K562 (cell line): Measurements from ENCODE around the gene DUS1L. TPM values are rescaled to one million over a fixed set of nuclear protein-coding genes. Genes with fewer than 3 reads are reported as not detected.

Experiments used
- CBFA2T2 ChIP-seq: fragments of 450-650 bp; conservative IDR thresholded peaks from 2 replicates; pipeline ENCODE4 v1.6.1; 2017; ENCODE audit warnings: mild to moderate bottlenecking
- CBFA2T3 ChIP-seq: fragments of 450-650 bp; IDR thresholded peaks from 2 replicates; pipeline ENCODE4 v1.6.1; 2017
- CBX2 ChIP-seq: fragments of 200-600 bp; sonication (generic); IDR thresholded peaks from one replicate; pipeline ENCODE4 v1.6.1; 2012; ENCODE audit warnings: mild to moderate bottlenecking, low read length, inconsistent platforms; ENCODE audit not compliant: insufficient read depth, poor library complexity, severe bottlenecking
- CTBP1 ChIP-seq: fragments of 450-650 bp; IDR thresholded peaks from 2 replicates; pipeline ENCODE4 v1.6.1; 2016; ENCODE audit warnings: borderline replicate concordance
- DPF2 ChIP-seq: fragments of 450-650 bp; IDR thresholded peaks from 2 replicates; pipeline ENCODE4 v1.6.1; 2016
- EGR1 ChIP-seq: fragments of 450-650 bp; conservative IDR thresholded peaks from 2 replicates; pipeline ENCODE4 v1.6.1; 2017; ENCODE audit warnings: mild to moderate bottlenecking
- PATZ1 ChIP-seq: fragments of 250-450 bp; sonication (Bioruptor Pico); IDR thresholded peaks from 2 replicates; pipeline ENCODE4 v1.5.0; 2020; ENCODE audit warnings: mild to moderate bottlenecking, borderline replicate concordance
- PURB ChIP-seq: sonication (generic); formaldehyde crosslinking; IDR thresholded peaks from 2 replicates; pipeline ENCODE4 v1.9.0; 2021; ENCODE audit warnings: low read depth, mild to moderate bottlenecking, missing genetic modification reagents
- RAD21 ChIP-seq, 2 experiments: fragments of 250-450 bp in 1 of 2; fragments of 450-650 bp in 1 of 2; sonication (Bioruptor Pico) in 1 of 2; formaldehyde crosslinking in 1 of 2; IDR thresholded peaks in 1 of 2; conservative IDR thresholded peaks in 1 of 2; 2 replicates each; pipeline versions ENCODE4 v1.4.0 to v1.8.0; 2020 to 2022; ENCODE audit warnings: mild to moderate bottlenecking in 2 of 2, moderate library complexity in 1 of 2
- SIN3B ChIP-seq: fragments of 450-650 bp; IDR thresholded peaks from 2 replicates; pipeline ENCODE4 v1.6.1; 2017; ENCODE audit warnings: low read depth, mild to moderate bottlenecking, moderate library complexity
- SMAD2 ChIP-seq: fragments of 150-350 bp; IDR thresholded peaks from 2 replicates; pipeline ENCODE4 v1.6.1; 2014; ENCODE audit warnings: low read depth, mild to moderate bottlenecking, low read length
- SMC3 ChIP-seq: conservative IDR thresholded peaks from 2 replicates; pipeline ENCODE4 v1.6.1; 2011; ENCODE audit warnings: low read depth, low read length, improper control_type of control experiment; ENCODE audit not compliant: insufficient read depth
- SP1 ChIP-seq: sonication (generic); formaldehyde crosslinking; IDR thresholded peaks from 2 replicates; pipeline ENCODE4 v1.8.1; 2022; ENCODE audit warnings: mild to moderate bottlenecking, missing genetic modification reagents
- STAG1 ChIP-seq: sonication (generic); formaldehyde crosslinking; IDR thresholded peaks from 2 replicates; pipeline ENCODE4 v1.5.0; 2020; ENCODE audit warnings: missing genetic modification reagents, borderline replicate concordance
- TCF3 ChIP-seq: sonication (generic); formaldehyde crosslinking; IDR thresholded peaks from 2 replicates; pipeline ENCODE4 v1.4.0; 2020; ENCODE audit warnings: mild to moderate bottlenecking, missing genetic modification reagents
- ZFX ChIP-seq: sonication (generic); formaldehyde crosslinking; IDR thresholded peaks from 2 replicates; pipeline ENCODE4 v1.8.0; 2022; ENCODE audit warnings: mild to moderate bottlenecking, missing genetic modification reagents, moderate library complexity
- ZNF639 ChIP-seq, 2 experiments: fragments of 200-800 bp in 1 of 2; sonication (Bioruptor generic) in 1 of 2; sonication (generic) in 1 of 2; formaldehyde crosslinking in 1 of 2; IDR thresholded peaks in 1 of 2; conservative IDR thresholded peaks in 1 of 2; 2 replicates each; pipeline versions ENCODE4 v1.5.0 to v1.6.1; 2016 to 2020; ENCODE audit warnings: missing compliant biosample characterization in 1 of 2, missing genetic modification characterization in 1 of 2, missing genetic modification reagents in 1 of 2
- ZNF785 ChIP-seq: fragments of 250-450 bp; sonication (Bioruptor Pico); IDR thresholded peaks from 2 replicates; pipeline ENCODE4 v1.4.0; 2020; ENCODE audit warnings: mild to moderate bottlenecking
- polyA plus RNA-seq, 8 experiments: library from polyadenylated mRNA; depleted of rRNA in 4 of 8; stranded (reverse) in 5 of 8; unstranded in 3 of 8; fragments of >200 nt; fragmentation: Nextera tagmentation in 2 of 8; fragmentation: Illumina TruSeq in 1 of 8; extraction: Ambion mirVana in 2 of 8; extraction: Trizol in 1 of 8; gene quantifications; 2 replicates each; pipeline versions ENCODE4 v1.2.1 to v1.2.3, GENCODE V29; 2011 to 2014; ENCODE audit warnings: inconsistent platforms in 1 of 8, missing spikeins in 1 of 8
- total RNA-seq, 7 experiments: library from RNA; depleted of rRNA in 6 of 7; stranded (reverse); fragments of >200 nt in 6 of 7; fragmentation: Illumina TruSeq in 2 of 7; extraction: Trizol in 2 of 7; gene quantifications; 2 replicates each; pipeline versions ENCODE4 v1.2.1 to v1.2.3, GENCODE V29; 2011 to 2021; ENCODE audit warnings: low replicate concordance in 1 of 7
- TF ChIP-seq, protein P1 (sequence below): fragments of 450-650 bp; conservative IDR thresholded peaks from 2 replicates; pipeline ENCODE4 v1.6.1; 2016; ENCODE audit warnings: missing genetic modification characterization, low read depth, mild to moderate bottlenecking, missing compliant biosample characterization, moderate library complexity
- TF ChIP-seq, protein P2 (sequence below): fragments of 200-800 bp; sonication (Bioruptor generic); IDR thresholded peaks from 2 replicates; pipeline ENCODE4 v1.6.1; 2017; ENCODE audit warnings: missing genetic modification characterization, missing compliant biosample characterization

Gene DUS1L
- total and polyA plus RNA-seq, 9 of the 15 experiments (the other 6 are each of a cell fraction or from before 2014, with no cell fraction given) = 7.8 to 210 (median 83.9) TPM

GRCh38 chr17:82021107-82021899, 44.3 kb downstream of the DUS1L start (continued):
- TF ChIP-seq SIN3B (0 out of 2 replicates have a peak, but pooled peaks have one; percentile 13), ZNF639 (CRISPR knock-in tag; conservative IDR thresholded peaks at IDR 0.05 in 1 of 2, IDR thresholded peaks at IDR 0.05 in 1 of 2) (0 out of 4 replicates have a peak, but pooled peaks of 1 of the 2 experiments have one; percentile 17), RAD21 (CRISPR knock-in tag; conservative IDR thresholded peaks at IDR 0.05 in 1 of 2, IDR thresholded peaks at IDR 0.05 in 1 of 2) (peak; percentile 67 to 68), CBX2 (no peak), CTBP1 (peak; percentile 26; the same call in 1 of the 2 replicates), SMC3 (0 out of 2 replicates have a peak, but pooled peaks have one; percentile 17), PURB (CRISPR knock-in tag) (no peak), CBFA2T2 (0 out of 2 replicates have a peak, but pooled peaks have one; percentile 37), CBFA2T3 (peak; percentile 68; the same call in 1 of the 2 replicates), SP1 (CRISPR knock-in tag) (0 out of 2 replicates have a peak, but pooled peaks have one; percentile 38), ZFX (0 out of 2 replicates have a peak, but pooled peaks have one; percentile 16), DPF2 (0 out of 2 replicates have a peak, but pooled peaks have one; percentile 24), TCF3 (peak; percentile 53; the same call in 1 of the 2 replicates), EGR1 (peak; percentile 20), PATZ1 (no peak), STAG1 (peak; percentile 65; the same call in 1 of the 2 replicates), SMAD2 (no peak), ZNF785 (no peak)
- TF ChIP-seq, protein P1, sequence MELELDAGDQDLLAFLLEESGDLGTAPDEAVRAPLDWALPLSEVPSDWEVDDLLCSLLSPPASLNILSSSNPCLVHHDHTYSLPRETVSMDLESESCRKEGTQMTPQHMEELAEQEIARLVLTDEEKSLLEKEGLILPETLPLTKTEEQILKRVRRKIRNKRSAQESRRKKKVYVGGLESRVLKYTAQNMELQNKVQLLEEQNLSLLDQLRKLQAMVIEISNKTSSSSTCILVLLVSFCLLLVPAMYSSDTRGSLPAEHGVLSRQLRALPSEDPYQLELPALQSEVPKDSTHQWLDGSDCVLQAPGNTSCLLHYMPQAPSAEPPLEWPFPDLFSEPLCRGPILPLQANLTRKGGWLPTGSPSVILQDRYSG (tag) = no peak
- TF ChIP-seq, protein P2, sequence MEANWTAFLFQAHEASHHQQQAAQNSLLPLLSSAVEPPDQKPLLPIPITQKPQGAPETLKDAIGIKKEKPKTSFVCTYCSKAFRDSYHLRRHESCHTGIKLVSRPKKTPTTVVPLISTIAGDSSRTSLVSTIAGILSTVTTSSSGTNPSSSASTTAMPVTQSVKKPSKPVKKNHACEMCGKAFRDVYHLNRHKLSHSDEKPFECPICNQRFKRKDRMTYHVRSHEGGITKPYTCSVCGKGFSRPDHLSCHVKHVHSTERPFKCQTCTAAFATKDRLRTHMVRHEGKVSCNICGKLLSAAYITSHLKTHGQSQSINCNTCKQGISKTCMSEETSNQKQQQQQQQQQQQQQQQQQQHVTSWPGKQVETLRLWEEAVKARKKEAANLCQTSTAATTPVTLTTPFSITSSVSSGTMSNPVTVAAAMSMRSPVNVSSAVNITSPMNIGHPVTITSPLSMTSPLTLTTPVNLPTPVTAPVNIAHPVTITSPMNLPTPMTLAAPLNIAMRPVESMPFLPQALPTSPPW (CRISPR knock-in tag) = peak; percentile 55; the same call in 1 of the 2 replicates
